Cardiac septum (tissue), 1 donor: ENCODE measurements around the gene HECTD1. TPM values are rescaled to one million over a fixed set of nuclear protein-coding genes. Genes with fewer than 3 reads are reported as not detected.
"Not testable (repeated sequence)": the region's sequence is repeated elsewhere in the genome, so short reads cannot be mapped to it uniquely, and the experiment has no call there.

Experiments
- DNase-seq: peaks from one replicate; pipeline ENCODE4 v3.0.0-alpha.2; 2020; ENCODE audit warnings: low spot score
- intact Hi-C: fragments of 100-400 bp; cut with DNase I; formaldehyde crosslinking; loops from one replicate; pipeline ENCODE4 v1.14.0; 2022
- long read RNA-seq: library from polyadenylated mRNA; unstranded; transcript quantifications from one replicate; pipeline ENCODE4 v2.0.0, GENCODE V29; 2021
- total RNA-seq: library from RNA; stranded (reverse); fragmentation: NEBNext Ultra II Directional; extraction: Animal tissue kit (Norgen Biotek cat#: 25700); gene quantifications from one replicate; pipeline ENCODE4 v1.2.1, GENCODE V29; 2021
- donor health status: DM: no; HTN: no; CAD: no.

Gene HECTD1
- total RNA-seq: 158 TPM
- long read RNA-seq, partial matches to known transcripts: 65 of 78 reads
- long read RNA-seq, other reads (novel, unspliced or antisense): 13 of 78 reads

GRCh38 chr14:31207755-31208545 lies at the start of gene HECTD1:
Gene HECTD1 (minus strand): TSS chr14:31207793. CDS start chr14:31205936, 1,857 bp downstream.
- DNase-seq: peak; percentile 95
- intact Hi-C loops: loop anchor here (2.0 to 10.0 kb wide), 3 partner anchors 43 to 181 kb away; partner anchors contain the start of genes AP4S1 and STRN3

GRCh38 chr14:31257244-31257553 lies 49.6 kb upstream of the HECTD1 start:
- DNase-seq: no peak
- intact Hi-C loops: no loop called here

- intact Hi-C loops: no loop called here
- no peak for DNase-seq
These were observed 49.1 kb upstream of the HECTD1 start for GRCh38 chr14:31256534-31257243.

GRCh38 chr14:31255918-31256317 lies 48.3 kb upstream of the HECTD1 start:
- DNase-seq, intact Hi-C loops: not testable (repeated sequence)

GRCh38 chr14:31255286-31255685 lies 47.7 kb upstream of the HECTD1 start:
- intact Hi-C loops: no loop called here
- DNase-seq: no peak

GRCh38 chr14:31253746-31254471 lies 46.3 kb upstream of the HECTD1 start:
- no peak for DNase-seq

GRCh38 chr14:31252865-31253264 lies 45.3 kb upstream of the HECTD1 start:
- no peak for DNase-seq
- intact Hi-C loops: no loop called here

More at GRCh38 chr14:31253746-31254471, 46.3 kb upstream of the HECTD1 start:
- intact Hi-C loops: no loop called here

- intact Hi-C loops: no loop called here
- DNase-seq: no peak
These were observed 43.7 kb upstream of the HECTD1 start for GRCh38 chr14:31251028-31251958.

GRCh38 chr14:31244626-31245025 lies 37.0 kb upstream of the HECTD1 start:
- no peak for DNase-seq
- intact Hi-C loops: no loop called here

- DNase-seq: no peak
- intact Hi-C loops: no loop called here
These were observed 36.3 kb upstream of the HECTD1 start for GRCh38 chr14:31243860-31244259.

GRCh38 chr14:31242161-31242940 lies 34.8 kb upstream of the HECTD1 start:
- DNase-seq, intact Hi-C loops: not testable (repeated sequence)

- no peak for DNase-seq
These were observed 34.0 kb upstream of the HECTD1 start for GRCh38 chr14:31241450-31242114.

GRCh38 chr14:31239741-31240140 lies 32.1 kb upstream of the HECTD1 start:
- no peak for DNase-seq
- intact Hi-C loops: no loop called here

More at GRCh38 chr14:31241450-31242114, 34.0 kb upstream of the HECTD1 start:
- intact Hi-C loops: no loop called here

- intact Hi-C loops: no loop called here
- DNase-seq: no peak
These were observed 27.9 kb upstream of the HECTD1 start for GRCh38 chr14:31235462-31235861.

- intact Hi-C loops: no loop called here
- DNase-seq: no peak
These were observed 24.5 kb upstream of the HECTD1 start for GRCh38 chr14:31232081-31232480.

- intact Hi-C loops, DNase-seq: not testable (repeated sequence)
These were observed 23.7 kb upstream of the HECTD1 start for GRCh38 chr14:31231272-31231671.

GRCh38 chr14:31230573-31230958 lies 23.0 kb upstream of the HECTD1 start:
- intact Hi-C loops: no loop called here
- no peak for DNase-seq
